SU-DHL-6 (cell line): ENCODE data around the gene KDM6A.
"Not testable (repeated sequence)": the region's sequence is repeated elsewhere in the genome, so short reads cannot be mapped to it uniquely, and the experiment has no call there.

Experiments
- H2AFZ ChIP-seq: fragments of 200-600 bp; sonication (generic); 2 replicates; pipeline ENCODE4 v1.6.1; 2014; ENCODE audit warnings: low read depth, mild to moderate bottlenecking, moderate library complexity, mixed read lengths, antibody characterized with exemption, low read length; ENCODE audit not compliant: severe bottlenecking
- H3F3A ChIP-seq: fragments of 200-600 bp; shearing (Covaris generic); 2 replicates; pipeline ENCODE4 v1.6.0; 2016; ENCODE audit warnings: antibody characterized with exemption, mild to moderate bottlenecking; ENCODE audit not compliant: insufficient read depth
- H3K27ac ChIP-seq: fragments of 200-600 bp; sonication (generic); 2 replicates; pipeline ENCODE4 v1.5.1; 2016; ENCODE audit warnings: low read depth, mild to moderate bottlenecking, low read length, moderate library complexity, mixed read lengths
- H3K27me3 ChIP-seq: fragments of 200-600 bp; sonication (generic), shearing (Covaris generic); 2 replicates; pipeline ENCODE4 v1.6.0; 2014; ENCODE audit warnings: mild to moderate bottlenecking, low read length
- H3K36me3 ChIP-seq: fragments of 200-600 bp; sonication (generic); 2 replicates; pipeline ENCODE4 v1.6.1; 2014; ENCODE audit warnings: mild to moderate bottlenecking, low read length, mixed read lengths
- H3K4me2 ChIP-seq: fragments of 300-600, 200-600 bp; shearing (Covaris generic), sonication (generic); 2 replicates; pipeline ENCODE4 v1.6.0; 2014; ENCODE audit warnings: low read length, low read depth, mild to moderate bottlenecking; ENCODE audit not compliant: poor library complexity, severe bottlenecking
- H3K4me3 ChIP-seq: fragments of 200-600 bp; sonication (generic); 2 replicates; pipeline ENCODE4 v1.5.1; 2014; ENCODE audit warnings: antibody characterized with exemption, low read length, mild to moderate bottlenecking, mixed read lengths; ENCODE audit not compliant: insufficient read depth, poor library complexity, severe bottlenecking
- H3K79me2 ChIP-seq: fragments of 200-600 bp; sonication (generic); 2 replicates; pipeline ENCODE4 v1.6.1; 2014; ENCODE audit warnings: mild to moderate bottlenecking, low read length, moderate library complexity; ENCODE audit not compliant: insufficient read depth
- H3K9ac ChIP-seq: fragments of 200-600 bp; sonication (generic); 2 replicates; pipeline ENCODE4 v1.7.0; 2014; ENCODE audit warnings: mild to moderate bottlenecking, low read length
- H3K9me2 ChIP-seq: fragments of 200-600 bp; sonication (generic); replicated peaks from 2 replicates; pipeline ENCODE4 v1.6.1; 2014; ENCODE audit warnings: low read length; ENCODE audit not compliant: insufficient read depth
- H3K9me3 ChIP-seq: fragments of 200-600 bp; sonication (generic); 2 replicates; pipeline ENCODE4 v1.6.1; 2014; ENCODE audit warnings: low read length, mixed read lengths; ENCODE audit not compliant: insufficient read depth
- H4K20me1 ChIP-seq: fragments of 200-600 bp; sonication (generic); 2 replicates; pipeline ENCODE4 v1.6.1; 2014; ENCODE audit warnings: low read depth, mild to moderate bottlenecking, antibody characterized with exemption, low read length, moderate library complexity, mixed read lengths
- EZH2phosphoT487 ChIP-seq: fragments of 200-600 bp; sonication (generic), shearing (Covaris generic); conservative IDR thresholded peaks from 2 replicates; pipeline ENCODE4 v1.6.1; 2018; ENCODE audit warnings: mild to moderate bottlenecking, antibody characterized with exemption, low read length, moderate library complexity, mixed read lengths
- TF ChIP-seq, protein P1 (sequence below): fragments of 200-600 bp; sonication (generic); IDR thresholded peaks from one replicate; pipeline ENCODE4 v1.5.1; 2017; ENCODE audit warnings: antibody characterized with exemption, mild to moderate bottlenecking, low read length, moderate library complexity; ENCODE audit not compliant: insufficient read depth, poor library complexity, severe bottlenecking

The KDM6A gene

DNA sequence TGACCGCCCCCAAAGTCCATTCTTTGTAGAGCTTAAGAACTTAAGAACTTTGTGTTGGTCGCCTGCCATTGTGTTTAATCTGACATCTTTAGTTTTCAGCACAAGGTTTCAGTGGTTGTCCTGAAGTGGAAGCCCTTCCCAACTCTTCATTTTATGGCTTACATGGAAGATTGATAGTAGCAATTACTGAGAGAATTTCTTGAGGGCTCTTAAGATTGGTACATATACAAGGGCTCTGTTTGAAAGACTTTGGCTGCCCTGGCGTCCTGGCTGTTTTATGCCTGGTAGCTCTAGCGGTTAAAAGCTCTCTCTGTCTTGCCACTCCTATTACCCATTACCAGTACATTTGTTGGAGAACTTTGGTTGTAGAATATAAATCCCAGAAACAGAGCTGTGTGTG lies 75.0 kb downstream of the KDM6A start:
- Histone ChIP-seq H3K4me2 (no peak overlapping the region), H3F3A (no peaks in the 10 kb centered on the region), H3K27ac (no peak overlapping the region), H3K9me2 (no peaks in the 10 kb centered on the region), H2AFZ (no peak overlapping the region), H3K9me3 (peaks cover 5% of the 10 kb centered on the region; the same call in 1 of the 2 replicates), H3K9ac (no peak overlapping the region), H3K79me2 (peaks cover 92% of the 10 kb centered on the region), H3K36me3 (no peaks in the 10 kb centered on the region), H3K27me3 (no peaks in the 10 kb centered on the region), H4K20me1 (no peaks in the 10 kb centered on the region), H3K4me3 (no peak overlapping the region)
- TF ChIP-seq EZH2phosphoT487: no peak
- TF ChIP-seq, protein P1, sequence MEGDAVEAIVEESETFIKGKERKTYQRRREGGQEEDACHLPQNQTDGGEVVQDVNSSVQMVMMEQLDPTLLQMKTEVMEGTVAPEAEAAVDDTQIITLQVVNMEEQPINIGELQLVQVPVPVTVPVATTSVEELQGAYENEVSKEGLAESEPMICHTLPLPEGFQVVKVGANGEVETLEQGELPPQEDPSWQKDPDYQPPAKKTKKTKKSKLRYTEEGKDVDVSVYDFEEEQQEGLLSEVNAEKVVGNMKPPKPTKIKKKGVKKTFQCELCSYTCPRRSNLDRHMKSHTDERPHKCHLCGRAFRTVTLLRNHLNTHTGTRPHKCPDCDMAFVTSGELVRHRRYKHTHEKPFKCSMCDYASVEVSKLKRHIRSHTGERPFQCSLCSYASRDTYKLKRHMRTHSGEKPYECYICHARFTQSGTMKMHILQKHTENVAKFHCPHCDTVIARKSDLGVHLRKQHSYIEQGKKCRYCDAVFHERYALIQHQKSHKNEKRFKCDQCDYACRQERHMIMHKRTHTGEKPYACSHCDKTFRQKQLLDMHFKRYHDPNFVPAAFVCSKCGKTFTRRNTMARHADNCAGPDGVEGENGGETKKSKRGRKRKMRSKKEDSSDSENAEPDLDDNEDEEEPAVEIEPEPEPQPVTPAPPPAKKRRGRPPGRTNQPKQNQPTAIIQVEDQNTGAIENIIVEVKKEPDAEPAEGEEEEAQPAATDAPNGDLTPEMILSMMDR: no peak

GRCh38 chrX:44948406-44948805 lies 75.4 kb downstream of the KDM6A start:
- no peaks in the 10 kb centered on the region for H4K20me1 ChIP-seq
- no peaks in the 10 kb centered on the region for H3K9me2 ChIP-seq
- no peaks in the 10 kb centered on the region for H3K27me3 ChIP-seq
- no peak overlapping the region for H3K4me2 ChIP-seq
- no peak overlapping the region for H3K27ac ChIP-seq
- TF ChIP-seq EZH2phosphoT487: no peak
- TF ChIP-seq, protein P1: no peak
- no peaks in the 10 kb centered on the region for H3F3A ChIP-seq
- no peaks in the 10 kb centered on the region for H3K36me3 ChIP-seq
- peaks cover 5% of the 10 kb centered on the region; the same call in 1 of the 2 replicates for H3K9me3 ChIP-seq
- H3K79me2 ChIP-seq: peaks cover 92% of the 10 kb centered on the region
- no peak overlapping the region for H3K9ac ChIP-seq
- H3K4me3 ChIP-seq: no peak overlapping the region
- H2AFZ ChIP-seq: no peak overlapping the region

DNA sequence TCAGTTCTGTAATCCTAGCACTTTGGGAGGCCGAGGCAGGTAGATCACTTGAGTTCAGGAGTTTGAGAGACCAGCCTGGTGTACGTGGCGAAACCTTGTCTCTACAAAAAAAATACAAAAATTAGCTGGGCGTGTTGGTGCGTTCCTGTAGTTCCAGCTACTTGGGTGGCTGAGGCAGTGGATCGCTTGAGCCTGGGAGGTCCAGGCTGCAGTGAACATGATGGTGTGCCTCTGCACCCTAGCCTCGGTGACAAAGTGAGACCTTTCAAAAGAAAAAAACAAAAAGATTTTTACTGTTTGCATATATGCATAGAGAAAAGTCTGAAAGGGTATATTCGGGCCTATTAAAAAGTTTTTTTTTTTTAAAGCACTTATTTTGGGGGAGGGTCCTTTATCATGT lies 76.1 kb downstream of the KDM6A start:
- Histone ChIP-seq H3K79me2 (peaks cover 93% of the 10 kb centered on the region), H4K20me1 (no peaks in the 10 kb centered on the region), H3K27me3 (no peaks in the 10 kb centered on the region), H3K27ac (no peak overlapping the region), H2AFZ (no peak overlapping the region), H3K9ac (no peak overlapping the region), H3K9me2 (no peaks in the 10 kb centered on the region), H3K36me3 (no peaks in the 10 kb centered on the region), H3K4me2 (no peak overlapping the region), H3K4me3 (no peak overlapping the region), H3K9me3 (peaks cover 5% of the 10 kb centered on the region; the same call in 1 of the 2 replicates), H3F3A (no peaks in the 10 kb centered on the region)
- TF ChIP-seq EZH2phosphoT487: no peak
- TF ChIP-seq, protein P1: no peak

- H3K9ac ChIP-seq, H3K36me3 ChIP-seq, H3F3A ChIP-seq, H3K4me2 ChIP-seq, H3K27me3 ChIP-seq, H3K27ac ChIP-seq, H3K9me2 ChIP-seq, H2AFZ ChIP-seq, H3K9me3 ChIP-seq, H4K20me1 ChIP-seq, H3K4me3 ChIP-seq: not testable (repeated sequence)
- peaks cover 94% of the 10 kb centered on the region for H3K79me2 ChIP-seq
Measured at GRCh38 chrX:44950471-44951366, 77.7 kb downstream of the KDM6A start.
